Hepatocyte (in vitro differentiated cells): ENCODE data around the gene ZBTB7C. TPM values are rescaled to one million over a fixed set of nuclear protein-coding genes. Genes with fewer than 3 reads are reported as not detected.

ENCODE experiments used
- DNase-seq: peaks from one replicate; pipeline ENCODE4 v3.0.0-alpha.2; 2016; ENCODE audit warnings: low spot score
- H2AFZ ChIP-seq: fragments of 200-600 bp; sonication (generic); 2 replicates; pipeline ENCODE4 v1.6.0; 2016; ENCODE audit warnings: antibody characterized with exemption, mild to moderate bottlenecking
- H3K27ac ChIP-seq: fragments of 200-600 bp; sonication (generic); 2 replicates; pipeline ENCODE4 v1.5.1; 2016; ENCODE audit warnings: mild to moderate bottlenecking
- H3K27me3 ChIP-seq: fragments of 200-600 bp; sonication (generic); 2 replicates; pipeline ENCODE4 v1.6.1; 2016
- H3K36me3 ChIP-seq: fragments of 200-600 bp; sonication (generic); replicated peaks from 2 replicates; pipeline ENCODE4 v1.5.1; 2016; ENCODE audit warnings: low read depth; ENCODE audit not compliant: insufficient read depth
- H3K4me1 ChIP-seq: fragments of 200-600 bp; sonication (generic); 2 replicates; pipeline ENCODE4 v1.5.1; 2016; ENCODE audit warnings: mild to moderate bottlenecking, moderate library complexity; ENCODE audit not compliant: insufficient read depth
- H3K4me2 ChIP-seq: fragments of 200-600 bp; sonication (generic); 2 replicates; pipeline ENCODE4 v1.6.0; 2016
- H3K4me3 ChIP-seq: fragments of 200-600 bp; sonication (generic); 2 replicates; pipeline ENCODE4 v1.5.1; 2016; ENCODE audit warnings: mild to moderate bottlenecking
- H3K79me2 ChIP-seq: fragments of 200-600 bp; sonication (generic); 2 replicates; pipeline ENCODE4 v1.6.0; 2017; ENCODE audit warnings: mild to moderate bottlenecking
- H3K9me2 ChIP-seq: fragments of 200-600 bp; sonication (generic); replicated peaks from 2 replicates; pipeline ENCODE4 v1.6.0; 2017; ENCODE audit warnings: mild to moderate bottlenecking; ENCODE audit not compliant: insufficient read depth
- H3K9me3 ChIP-seq: fragments of 200-600 bp; sonication (generic); 2 replicates; pipeline ENCODE4 v1.5.1; 2016; ENCODE audit warnings: low read depth, mild to moderate bottlenecking
- H4K20me1 ChIP-seq: fragments of 200-600 bp; sonication (generic); 2 replicates; pipeline ENCODE4 v1.6.0; 2016; ENCODE audit warnings: mild to moderate bottlenecking; ENCODE audit not compliant: insufficient read depth, poor library complexity, severe bottlenecking
- EZH2 ChIP-seq: fragments of 200-600 bp; sonication (generic); IDR thresholded peaks from 2 replicates; pipeline ENCODE4 v1.6.1; 2016; ENCODE audit warnings: antibody characterized with exemption, mild to moderate bottlenecking, borderline replicate concordance
- EZH2phosphoT487 ChIP-seq: fragments of 200-600 bp; sonication (generic); IDR thresholded peaks from one replicate; pipeline ENCODE4 v1.6.1; 2018; ENCODE audit warnings: antibody characterized with exemption, mild to moderate bottlenecking, low read depth, moderate library complexity; ENCODE audit not compliant: unreplicated experiment, severe bottlenecking
- WGBS: methylation state at CpG from one replicate; pipeline ENCODE4 v1.1.6; 2016; ENCODE audit warnings: low lambda C conversion rate; ENCODE audit errors: missing lambda C conversion rate; 5-methylcytosine and 5-hydroxymethylcytosine counted together
- polyA plus RNA-seq: library from polyadenylated mRNA; unstranded; fragments of >200 nt; fragmentation: Nextera tagmentation; extraction: Ambion mirVana; gene quantifications from 2 replicates; pipeline ENCODE4 v1.2.1, GENCODE V29; 2016
- total RNA-seq: library from RNA; depleted of rRNA; stranded (reverse); fragments of >200 nt; gene quantifications from 2 replicates; pipeline ENCODE4 v1.2.3, GENCODE V29; 2014
- TF ChIP-seq, protein P1 (sequence below): fragments of 200-600 bp; sonication (generic); IDR thresholded peaks from 2 replicates; pipeline ENCODE4 v1.5.1; 2016; ENCODE audit warnings: antibody characterized with exemption, mild to moderate bottlenecking; ENCODE audit not compliant: poor library complexity

Gene ZBTB7C
- total and polyA plus RNA-seq, 2 experiments from 2014 or later, result 0.70 to 1.0 TPM

- H3K36me3 ChIP-seq, result no peaks in the 10 kb centered on the region
- TF ChIP-seq, protein P1, sequence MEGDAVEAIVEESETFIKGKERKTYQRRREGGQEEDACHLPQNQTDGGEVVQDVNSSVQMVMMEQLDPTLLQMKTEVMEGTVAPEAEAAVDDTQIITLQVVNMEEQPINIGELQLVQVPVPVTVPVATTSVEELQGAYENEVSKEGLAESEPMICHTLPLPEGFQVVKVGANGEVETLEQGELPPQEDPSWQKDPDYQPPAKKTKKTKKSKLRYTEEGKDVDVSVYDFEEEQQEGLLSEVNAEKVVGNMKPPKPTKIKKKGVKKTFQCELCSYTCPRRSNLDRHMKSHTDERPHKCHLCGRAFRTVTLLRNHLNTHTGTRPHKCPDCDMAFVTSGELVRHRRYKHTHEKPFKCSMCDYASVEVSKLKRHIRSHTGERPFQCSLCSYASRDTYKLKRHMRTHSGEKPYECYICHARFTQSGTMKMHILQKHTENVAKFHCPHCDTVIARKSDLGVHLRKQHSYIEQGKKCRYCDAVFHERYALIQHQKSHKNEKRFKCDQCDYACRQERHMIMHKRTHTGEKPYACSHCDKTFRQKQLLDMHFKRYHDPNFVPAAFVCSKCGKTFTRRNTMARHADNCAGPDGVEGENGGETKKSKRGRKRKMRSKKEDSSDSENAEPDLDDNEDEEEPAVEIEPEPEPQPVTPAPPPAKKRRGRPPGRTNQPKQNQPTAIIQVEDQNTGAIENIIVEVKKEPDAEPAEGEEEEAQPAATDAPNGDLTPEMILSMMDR, result no peak
- no peak for TF ChIP-seq EZH2
- TF ChIP-seq EZH2phosphoT487, result no peak
- no peaks in the 10 kb centered on the region for H3K9me2 ChIP-seq
- no peak overlapping the region for H3K4me2 ChIP-seq
- H3K4me3 ChIP-seq, result no peak overlapping the region
- no peaks in the 10 kb centered on the region for H3K79me2 ChIP-seq
- no peaks in the 10 kb centered on the region for H4K20me1 ChIP-seq
- no peaks in the 10 kb centered on the region for H3K27me3 ChIP-seq
- 77% methylated on average over 3 of the region's 3 CpGs for WGBS
- no peak overlapping the region for H3K27ac ChIP-seq
- no peaks in the 10 kb centered on the region for H3K4me1 ChIP-seq
- H2AFZ ChIP-seq, result no peak overlapping the region
- DNase-seq, result no peak
- no peaks in the 10 kb centered on the region for H3K9me3 ChIP-seq
These were observed 171.0 kb downstream of the ZBTB7C start for GRCh38 chr18:48238206-48238605.

- TF ChIP-seq EZH2phosphoT487, result no peak
- TF ChIP-seq, protein P1, result no peak
- Histone ChIP-seq H3K36me3 (no peaks in the 10 kb centered on the region), H3K9me2 (no peaks in the 10 kb centered on the region), H3K27ac (no peak overlapping the region), H3K4me2 (no peak overlapping the region), H3K79me2 (no peaks in the 10 kb centered on the region), H2AFZ (no peak overlapping the region), H3K4me1 (no peaks in the 10 kb centered on the region), H3K27me3 (no peaks in the 10 kb centered on the region), H3K9me3 (no peaks in the 10 kb centered on the region), H3K4me3 (no peak overlapping the region), H4K20me1 (no peaks in the 10 kb centered on the region)
- 86% methylated on average over 2 of the region's 2 CpGs for WGBS
- no peak for DNase-seq
These were observed 172.4 kb downstream of the ZBTB7C start for GRCh38 chr18:48236822-48237221.

DNA sequence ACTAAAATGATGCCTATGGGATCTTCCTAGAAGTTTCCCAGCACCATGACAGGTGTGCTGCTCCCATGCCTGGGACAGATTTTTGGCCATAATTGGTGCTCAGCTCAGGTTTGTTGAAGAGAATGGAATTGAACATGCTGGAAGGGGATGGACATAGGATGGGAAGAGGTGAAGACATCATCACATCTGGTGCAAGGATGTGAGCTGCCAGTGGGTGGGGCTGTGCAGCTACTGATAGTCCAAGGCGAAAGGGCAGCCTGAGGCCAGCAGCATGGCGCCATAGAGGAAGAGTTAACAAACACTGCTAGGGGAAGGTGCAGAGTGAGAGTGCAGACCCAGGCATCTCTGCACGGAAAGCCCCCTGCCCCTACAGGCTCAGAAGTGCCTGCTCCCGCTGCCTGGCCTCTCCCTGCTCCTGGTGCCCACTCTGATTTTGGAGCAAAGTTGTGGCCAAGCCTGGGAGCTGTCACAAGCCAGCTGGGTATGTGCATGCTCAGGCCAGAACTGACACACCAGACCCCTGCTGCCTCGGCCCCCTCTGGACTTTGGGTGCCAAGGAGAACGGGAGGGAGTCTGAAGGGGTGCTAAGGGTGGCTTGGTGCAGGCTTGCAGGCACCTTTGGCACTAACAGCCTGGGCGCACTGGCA lies 178.6 kb downstream of the ZBTB7C start:
- no peak overlapping the region for H3K27ac ChIP-seq
- H4K20me1 ChIP-seq, result no peaks in the 10 kb centered on the region
- 41% methylated on average over 7 of the region's 7 CpGs for WGBS
- H3K9me2 ChIP-seq, result no peaks in the 10 kb centered on the region
- H3K4me3 ChIP-seq, result no peak overlapping the region
- TF ChIP-seq EZH2, result no peak
- TF ChIP-seq EZH2phosphoT487, result no peak
- TF ChIP-seq, protein P1, result peak; percentile 68
- H3K27me3 ChIP-seq, result no peaks in the 10 kb centered on the region
- no peaks in the 10 kb centered on the region for H3K9me3 ChIP-seq
- no peaks in the 10 kb centered on the region for H3K79me2 ChIP-seq
- no peaks in the 10 kb centered on the region for H3K4me1 ChIP-seq
- no peak overlapping the region for H2AFZ ChIP-seq
- H3K36me3 ChIP-seq, result no peaks in the 10 kb centered on the region
- no peak overlapping the region for H3K4me2 ChIP-seq
- peak; percentile 80 for DNase-seq
